ENCODE data around the gene SPO11.
A peak's percentile ranks its signal among the peaks of the same experiment; 100 is the strongest.

SPO11 gene

GRCh38 chr20:57378107-57378506, 48.5 kb downstream of the SPO11 start:
- DNase-seq, result no peak

GRCh38 chr20:57378646-57379262, 49.2 kb downstream of the SPO11 start:
- DNase-seq, result no peak

GRCh38 chr20:57379263-57379647, 49.7 kb downstream of the SPO11 start:
- DNase-seq, result no peak

GRCh38 chr20:57380081-57380750, 50.6 kb downstream of the SPO11 start:
- no peak for DNase-seq

- peak; percentile 88 for DNase-seq
These were observed 52.2 kb downstream of the SPO11 start for GRCh38 chr20:57381596-57382503.

GRCh38 chr20:57382516-57382915, 52.9 kb downstream of the SPO11 start:
- no peak for DNase-seq

- no peak for DNase-seq
These were observed 54.1 kb downstream of the SPO11 start for GRCh38 chr20:57383447-57384347.

- DNase-seq, result no peak
These were observed 54.9 kb downstream of the SPO11 start for GRCh38 chr20:57384486-57384885.

- DNase-seq, result no peak
These were observed 55.6 kb downstream of the SPO11 start for GRCh38 chr20:57384953-57385761.

- DNase-seq, result no peak
These were observed 56.3 kb downstream of the SPO11 start for GRCh38 chr20:57385940-57386339.

GRCh38 chr20:57386762-57387161, 57.2 kb downstream of the SPO11 start:
- DNase-seq, result no peak

GRCh38 chr20:57387463-57387862, 57.9 kb downstream of the SPO11 start:
- peak; percentile 27 for DNase-seq

- DNase-seq, result peak; percentile 38
These were observed 58.4 kb downstream of the SPO11 start for GRCh38 chr20:57387945-57388371.

GRCh38 chr20:57388953-57389694, 59.5 kb downstream of the SPO11 start:
- peak; percentile 80 for DNase-seq

GRCh38 chr20:57389695-57390603, 60.3 kb downstream of the SPO11 start:
- no peak for DNase-seq

GRCh38 chr20:57390604-57391438, 61.2 kb downstream of the SPO11 start, which contains the start of gene RBM38:
RBM38 (plus strand) TSS chr20:57391396; CDS start chr20:57391582, 186 bp downstream.
- peak; percentile 92 for DNase-seq

GRCh38 chr20:57391439-57392301, 62.1 kb downstream of the SPO11 start:
- DNase-seq, result no peak
